ENCODE data around the gene AQP7.

GRCh38 chr9:33443464-33444154 is 41.2 kb upstream of the AQP7 start:
- TF ChIP-seq CTCF (IDR thresholded peaks at IDR 0.05), result no peak
- no peak for TF ChIP-seq EZH2 (IDR thresholded peaks at IDR 0.05; ENCODE audit: borderline replicate concordance, insufficient read depth, low read depth, low read length, poor library complexity, severe bottlenecking)

Measured in B cell (primary cell).